SK-N-SH (cell line): Measurements from ENCODE around the gene HLA-DQA2. TPM values are rescaled to one million over a fixed set of nuclear protein-coding genes. Genes with fewer than 3 reads are reported as not detected.

Source experiments
- CTCF ChIA-PET: fragments of 300-600, 350-600 bp; formaldehyde crosslinking; extraction: SDS; loops from one replicate; lab custom pipeline; 2021; lab: Yijun Ruan, JAX
- POLR2A ChIA-PET: fragments of 350-600 bp; sonication (Branson Sonifier 250); formaldehyde crosslinking; extraction: SDS; loops from one replicate; lab custom pipeline; 2020; ENCODE audit warnings: antibody characterized with exemption, inconsistent platforms; lab: Yijun Ruan, JAX
- DNase-seq: peaks from one replicate; pipeline ENCODE4 v3.0.0; 2012
- H2AFZ ChIP-seq: fragments of 200-600 bp; sonication (generic); 2 replicates; pipeline ENCODE4 v1.8.1; 2016; ENCODE audit warnings: antibody characterized with exemption, mild to moderate bottlenecking, low read depth
- H3F3A ChIP-seq: fragments of 200-600 bp; sonication (generic); replicated peaks from 2 replicates; pipeline ENCODE3; 2016; ENCODE audit warnings: antibody characterized with exemption, mild to moderate bottlenecking; ENCODE audit not compliant: insufficient read depth
- H3K27ac ChIP-seq, 2 experiments: fragments of 200-500 bp in 1 of 2; fragments of 200-600 bp in 1 of 2; sonication (Bioruptor generic) in 1 of 2; sonication (generic), shearing (Covaris generic) in 1 of 2; 2 replicates each; pipeline versions ENCODE4 v1.5.1 to v1.6.1; 2014 to 2016; ENCODE audit warnings: low read depth in 2 of 2, inconsistent platforms in 1 of 2, low read length in 1 of 2, mild to moderate bottlenecking in 1 of 2, mixed read lengths in 1 of 2
- H3K27me3 ChIP-seq: fragments of 200-600 bp; sonication (generic), shearing (Covaris generic); 2 replicates; pipeline ENCODE4 v1.6.1; 2016; ENCODE audit warnings: mixed run types; ENCODE audit not compliant: insufficient read depth
- H3K36me3 ChIP-seq, 2 experiments: fragments of 200-500 bp in 1 of 2; fragments of 200-600 bp in 1 of 2; sonication (Bioruptor generic) in 1 of 2; sonication (generic) in 1 of 2; replicated peaks in 1 of 2; 2 replicates each; pipeline versions ENCODE3 to v1.5.1; 2014 to 2016; ENCODE audit warnings: low read length in 1 of 2, mild to moderate bottlenecking in 1 of 2; ENCODE audit not compliant: insufficient read depth in 2 of 2, control insufficient read depth in 1 of 2
- H3K4me1 ChIP-seq, 2 experiments: fragments of 200-500 bp in 1 of 2; fragments of 200-600 bp in 1 of 2; sonication (Bioruptor generic) in 1 of 2; sonication (generic), shearing (Covaris generic) in 1 of 2; 2 replicates each; pipeline versions ENCODE4 v1.5.1 to v1.6.1; 2014 to 2016; ENCODE audit warnings: low read depth in 1 of 2, low read length in 1 of 2, mixed run types in 1 of 2; ENCODE audit not compliant: insufficient read depth in 2 of 2, control insufficient read depth in 1 of 2
- H3K4me2 ChIP-seq: fragments of 200-600 bp; sonication (generic), shearing (Covaris generic); 2 replicates; pipeline ENCODE4 v1.6.1; 2017; ENCODE audit warnings: mixed run types
- H3K4me3 ChIP-seq, 2 experiments: fragments of 200-500 bp in 1 of 2; fragments of 200-600 bp in 1 of 2; sonication (Bioruptor generic) in 1 of 2; sonication (generic), shearing (Covaris generic) in 1 of 2; 2 replicates each; pipeline versions ENCODE4 v1.5.1 to v1.8.1; 2014 to 2016; ENCODE audit warnings: low read depth in 2 of 2, inconsistent platforms in 1 of 2, low read length in 1 of 2, mild to moderate bottlenecking in 1 of 2, mixed read lengths in 1 of 2, moderate library complexity in 1 of 2
- H3K79me2 ChIP-seq: fragments of 200-600 bp; sonication (generic); 2 replicates; pipeline ENCODE4 v1.8.1; 2017; ENCODE audit warnings: mild to moderate bottlenecking; ENCODE audit not compliant: insufficient read depth
- H3K9ac ChIP-seq: fragments of 200-600 bp; sonication (generic); 2 replicates; pipeline ENCODE4 v1.6.1; 2017; ENCODE audit warnings: mixed run types
- H3K9me2 ChIP-seq: fragments of 200-600 bp; sonication (generic); 2 replicates; pipeline ENCODE4 v1.6.1; 2017; ENCODE audit warnings: mixed run types
- H3K9me3 ChIP-seq: fragments of 200-600 bp; sonication (generic); 2 replicates; pipeline ENCODE4 v1.6.1; 2017; ENCODE audit warnings: mixed run types, mild to moderate bottlenecking, moderate library complexity
- H4K20me1 ChIP-seq: fragments of 200-600 bp; sonication (generic); 2 replicates; pipeline ENCODE4 v1.6.1; 2017; ENCODE audit warnings: mild to moderate bottlenecking, mixed run types; ENCODE audit not compliant: insufficient read depth
- CHD2 ChIP-seq: fragments of 150-350 bp; IDR thresholded peaks from 2 replicates; pipeline ENCODE4 v1.6.1; 2018; ENCODE audit warnings: low read length; ENCODE audit not compliant: partially characterized antibody
- ELF1 ChIP-seq: IDR thresholded peaks from 2 replicates; pipeline ENCODE4 v1.4.0; 2012
- EZH2phosphoT487 ChIP-seq: fragments of 200-600 bp; sonication (generic); IDR thresholded peaks from 2 replicates; pipeline ENCODE4 v1.6.1; 2017; ENCODE audit warnings: low read depth, mixed run types, mild to moderate bottlenecking, antibody characterized with exemption, moderate library complexity, borderline replicate concordance
- FOSL2 ChIP-seq: IDR thresholded peaks from 2 replicates; pipeline ENCODE4 v1.4.0; 2012; ENCODE audit warnings: low read depth, mild to moderate bottlenecking, moderate library complexity, borderline replicate concordance
- FOXJ3 ChIP-seq: sonication (generic); formaldehyde crosslinking; IDR thresholded peaks from 2 replicates; pipeline ENCODE4 v1.5.1; 2020; ENCODE audit warnings: mild to moderate bottlenecking, missing genetic modification reagents
- FOXM1 ChIP-seq: IDR thresholded peaks from 2 replicates; pipeline ENCODE4 v1.4.0; 2012; ENCODE audit warnings: low read depth, mild to moderate bottlenecking
- GABPA ChIP-seq: IDR thresholded peaks from 2 replicates; pipeline ENCODE4 v1.4.0; 2012; ENCODE audit warnings: low read depth, mild to moderate bottlenecking
- GATA2 ChIP-seq: sonication (generic); formaldehyde crosslinking; IDR thresholded peaks from 2 replicates; pipeline ENCODE4 v1.5.0; 2020; ENCODE audit warnings: mild to moderate bottlenecking, missing genetic modification reagents
- JUND ChIP-seq: IDR thresholded peaks from 2 replicates; pipeline ENCODE4 v1.4.0; 2012
- MEF2A ChIP-seq: IDR thresholded peaks from 2 replicates; pipeline ENCODE4 v1.4.0; 2012; ENCODE audit warnings: low read depth, borderline replicate concordance
- RFX5 ChIP-seq: IDR thresholded peaks from 2 replicates; pipeline ENCODE4 v1.6.1; 2012; ENCODE audit warnings: mild to moderate bottlenecking, improper control_type of control experiment, low read length
- SIN3A ChIP-seq: IDR thresholded peaks from 2 replicates; pipeline ENCODE4 v1.6.1; 2012; ENCODE audit warnings: low read depth, mild to moderate bottlenecking, low read length, moderate library complexity, borderline replicate concordance
- SMC3 ChIP-seq: IDR thresholded peaks from 2 replicates; pipeline ENCODE4 v1.6.1; 2012; ENCODE audit warnings: low read depth, low read length, improper control_type of control experiment
- TAF1 ChIP-seq: IDR thresholded peaks from 2 replicates; pipeline ENCODE4 v1.6.1; 2012; ENCODE audit warnings: low read depth, mild to moderate bottlenecking, low read length, moderate library complexity, borderline replicate concordance
- TEAD4 ChIP-seq: IDR thresholded peaks from 2 replicates; pipeline ENCODE4 v1.4.0; 2012; ENCODE audit warnings: mild to moderate bottlenecking, borderline replicate concordance; ENCODE audit not compliant: insufficient read depth
- YY1 ChIP-seq: IDR thresholded peaks from 2 replicates; pipeline ENCODE4 v1.4.0; 2012; ENCODE audit warnings: low read depth, mild to moderate bottlenecking
- WGBS: methylation state at CpG from one replicate; pipeline ENCODE4 v1.1.6; 2017; ENCODE audit warnings: low lambda C conversion rate; 5-methylcytosine and 5-hydroxymethylcytosine counted together
- polyA plus RNA-seq, 3 experiments: library from polyadenylated mRNA; depleted of rRNA; stranded (reverse); fragments of >200 nt; gene quantifications; 2 replicates each; pipeline ENCODE4 v1.2.3, GENCODE V29; 2012
- TF ChIP-seq, protein P1 (sequence below): IDR thresholded peaks from 2 replicates; pipeline ENCODE4 v1.4.0; 2012; ENCODE audit warnings: low read depth, borderline replicate concordance
- TF ChIP-seq, protein P2 (sequence below): IDR thresholded peaks from 2 replicates; pipeline ENCODE4; 2012
- TF ChIP-seq, protein P3 (sequence below): IDR thresholded peaks from 2 replicates; pipeline ENCODE4 v1.6.1; 2012; ENCODE audit warnings: mild to moderate bottlenecking, low read depth, low read length, moderate library complexity
- TF ChIP-seq, protein P4 (sequence below): fragments of 150-350 bp; IDR thresholded peaks from 2 replicates; pipeline ENCODE4 v1.6.1; 2016; ENCODE audit warnings: mild to moderate bottlenecking, low read depth, low read length

Gene HLA-DQA2
- polyA plus RNA-seq, 1 of the 3 experiments (the other 2 are of a cell fraction), result not detected

DNA sequence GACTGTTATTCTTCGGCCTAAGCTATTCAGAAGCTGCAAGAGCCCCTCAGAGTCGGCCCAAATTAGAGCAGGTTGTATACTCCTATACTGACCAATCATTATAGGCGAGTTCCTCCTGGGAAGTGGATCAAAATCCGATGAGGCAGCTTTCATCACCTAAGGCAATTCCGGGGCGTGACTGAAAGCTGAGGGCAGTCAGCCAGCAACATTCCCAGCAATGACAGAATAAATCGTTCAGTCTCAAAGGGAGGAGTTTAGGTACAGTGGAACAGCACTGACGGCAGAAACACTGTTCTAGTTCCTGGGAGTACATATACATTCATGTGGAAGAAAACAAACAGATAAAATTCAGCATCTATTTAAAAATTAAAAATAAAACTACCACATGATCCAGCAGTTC is 11.4 kb downstream of the HLA-DQA2 start:
- H4K20me1 ChIP-seq, result no peaks in the 10 kb centered on the region
- peaks cover 16% of the 10 kb centered on the region; the same call in 1 of the 2 replicates for H3K27me3 ChIP-seq
- H3K4me3 ChIP-seq, result no peak overlapping the region
- H3K27ac ChIP-seq, result no peak overlapping the region
- CTCF ChIA-PET, result no interaction called here
- no peaks in the 10 kb centered on the region for H3K36me3 ChIP-seq
- no peak overlapping the region for H3K9ac ChIP-seq
- no peak overlapping the region for H3K4me2 ChIP-seq
- no peaks in the 10 kb centered on the region for H3F3A ChIP-seq
- WGBS, result under 1% methylated on average over 8 of the region's 8 CpGs
- no peaks in the 10 kb centered on the region for H3K4me1 ChIP-seq
- TF ChIP-seq MEF2A (no peak), RFX5 (no peak), FOSL2 (no peak), GATA2 (CRISPR knock-in tag) (no peak), TEAD4 (no peak), SIN3A (no peak), TAF1 (no peak), GABPA (no peak), ELF1 (no peak), EZH2phosphoT487 (no peak), FOXJ3 (CRISPR knock-in tag) (no peak), FOXM1 (no peak), SMC3 (no peak), CHD2 (no peak), JUND (no peak), YY1 (no peak)
- TF ChIP-seq, protein P1, sequence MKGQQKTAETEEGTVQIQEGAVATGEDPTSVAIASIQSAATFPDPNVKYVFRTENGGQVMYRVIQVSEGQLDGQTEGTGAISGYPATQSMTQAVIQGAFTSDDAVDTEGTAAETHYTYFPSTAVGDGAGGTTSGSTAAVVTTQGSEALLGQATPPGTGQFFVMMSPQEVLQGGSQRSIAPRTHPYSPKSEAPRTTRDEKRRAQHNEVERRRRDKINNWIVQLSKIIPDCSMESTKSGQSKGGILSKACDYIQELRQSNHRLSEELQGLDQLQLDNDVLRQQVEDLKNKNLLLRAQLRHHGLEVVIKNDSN, result no peak
- TF ChIP-seq, protein P2, sequence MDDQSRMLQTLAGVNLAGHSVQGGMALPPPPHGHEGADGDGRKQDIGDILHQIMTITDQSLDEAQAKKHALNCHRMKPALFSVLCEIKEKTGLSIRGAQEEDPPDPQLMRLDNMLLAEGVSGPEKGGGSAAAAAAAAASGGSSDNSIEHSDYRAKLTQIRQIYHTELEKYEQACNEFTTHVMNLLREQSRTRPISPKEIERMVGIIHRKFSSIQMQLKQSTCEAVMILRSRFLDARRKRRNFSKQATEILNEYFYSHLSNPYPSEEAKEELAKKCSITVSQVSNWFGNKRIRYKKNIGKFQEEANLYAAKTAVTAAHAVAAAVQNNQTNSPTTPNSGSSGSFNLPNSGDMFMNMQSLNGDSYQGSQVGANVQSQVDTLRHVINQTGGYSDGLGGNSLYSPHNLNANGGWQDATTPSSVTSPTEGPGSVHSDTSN, result no peak
- TF ChIP-seq, protein P3, sequence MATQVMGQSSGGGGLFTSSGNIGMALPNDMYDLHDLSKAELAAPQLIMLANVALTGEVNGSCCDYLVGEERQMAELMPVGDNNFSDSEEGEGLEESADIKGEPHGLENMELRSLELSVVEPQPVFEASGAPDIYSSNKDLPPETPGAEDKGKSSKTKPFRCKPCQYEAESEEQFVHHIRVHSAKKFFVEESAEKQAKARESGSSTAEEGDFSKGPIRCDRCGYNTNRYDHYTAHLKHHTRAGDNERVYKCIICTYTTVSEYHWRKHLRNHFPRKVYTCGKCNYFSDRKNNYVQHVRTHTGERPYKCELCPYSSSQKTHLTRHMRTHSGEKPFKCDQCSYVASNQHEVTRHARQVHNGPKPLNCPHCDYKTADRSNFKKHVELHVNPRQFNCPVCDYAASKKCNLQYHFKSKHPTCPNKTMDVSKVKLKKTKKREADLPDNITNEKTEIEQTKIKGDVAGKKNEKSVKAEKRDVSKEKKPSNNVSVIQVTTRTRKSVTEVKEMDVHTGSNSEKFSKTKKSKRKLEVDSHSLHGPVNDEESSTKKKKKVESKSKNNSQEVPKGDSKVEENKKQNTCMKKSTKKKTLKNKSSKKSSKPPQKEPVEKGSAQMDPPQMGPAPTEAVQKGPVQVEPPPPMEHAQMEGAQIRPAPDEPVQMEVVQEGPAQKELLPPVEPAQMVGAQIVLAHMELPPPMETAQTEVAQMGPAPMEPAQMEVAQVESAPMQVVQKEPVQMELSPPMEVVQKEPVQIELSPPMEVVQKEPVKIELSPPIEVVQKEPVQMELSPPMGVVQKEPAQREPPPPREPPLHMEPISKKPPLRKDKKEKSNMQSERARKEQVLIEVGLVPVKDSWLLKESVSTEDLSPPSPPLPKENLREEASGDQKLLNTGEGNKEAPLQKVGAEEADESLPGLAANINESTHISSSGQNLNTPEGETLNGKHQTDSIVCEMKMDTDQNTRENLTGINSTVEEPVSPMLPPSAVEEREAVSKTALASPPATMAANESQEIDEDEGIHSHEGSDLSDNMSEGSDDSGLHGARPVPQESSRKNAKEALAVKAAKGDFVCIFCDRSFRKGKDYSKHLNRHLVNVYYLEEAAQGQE, result no peak
- TF ChIP-seq, protein P4, sequence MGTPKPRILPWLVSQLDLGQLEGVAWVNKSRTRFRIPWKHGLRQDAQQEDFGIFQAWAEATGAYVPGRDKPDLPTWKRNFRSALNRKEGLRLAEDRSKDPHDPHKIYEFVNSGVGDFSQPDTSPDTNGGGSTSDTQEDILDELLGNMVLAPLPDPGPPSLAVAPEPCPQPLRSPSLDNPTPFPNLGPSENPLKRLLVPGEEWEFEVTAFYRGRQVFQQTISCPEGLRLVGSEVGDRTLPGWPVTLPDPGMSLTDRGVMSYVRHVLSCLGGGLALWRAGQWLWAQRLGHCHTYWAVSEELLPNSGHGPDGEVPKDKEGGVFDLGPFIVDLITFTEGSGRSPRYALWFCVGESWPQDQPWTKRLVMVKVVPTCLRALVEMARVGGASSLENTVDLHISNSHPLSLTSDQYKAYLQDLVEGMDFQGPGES, result no peak
- TF ChIP-seq, all 33 proteins: peak for 0
- Histone ChIP-seq H3K9me3 (no peaks in the 10 kb centered on the region), H2AFZ (no peak overlapping the region), H3K9me2 (no peaks in the 10 kb centered on the region), H3K79me2 (no peaks in the 10 kb centered on the region)
- no peak for DNase-seq
- POLR2A ChIA-PET, result no interaction called here
